Stomach (tissue), 4 donors: ENCODE results near the gene HS6ST3.

Experiments used
- CTCF ChIP-seq, 7 experiments: fragments of 450-650 bp in 4 of 7; fragments of 200-600 bp in 3 of 7; sonication (generic) in 3 of 7; IDR thresholded peaks; one replicate each; pipeline ENCODE4 v1.5.1; 2016 to 2019; ENCODE audit warnings: antibody characterized with exemption in 7 of 7, control low read depth in 2 of 7, mild to moderate bottlenecking in 1 of 7
- EP300 ChIP-seq: sonication (generic); formaldehyde crosslinking; IDR thresholded peaks from one replicate; pipeline ENCODE4 v1.6.1; 2017; ENCODE audit warnings: antibody characterized with exemption

GRCh38 chr13:96191367-96191766 lies 101.5 kb downstream of the HS6ST3 start:
- TF ChIP-seq CTCF (IDR thresholded peaks at IDR 0.05): no peak
- no peak for TF ChIP-seq EP300
